Measurements from ENCODE around the gene STRA8.

Gene STRA8

GRCh38 chr7:135270577-135271254, 37.1 kb downstream of the STRA8 start:
- DNase-seq (ENCODE audit: insufficient read length, low spot score) (no peak), FAIRE-seq (no peak)
- TF ChIP-seq CTCF (IDR thresholded peaks at IDR 0.05; ENCODE audit: insufficient read depth, missing control alignments) = no peak

- DNase-seq (ENCODE audit: insufficient read length, low spot score) = no peak
- TF ChIP-seq CTCF (IDR thresholded peaks at IDR 0.05; ENCODE audit: insufficient read depth, missing control alignments) = no peak
- no peak for FAIRE-seq
Observed at GRCh38 chr7:135271255-135271615, 37.6 kb downstream of the STRA8 start.

- no peak for TF ChIP-seq CTCF (IDR thresholded peaks at IDR 0.05; ENCODE audit: insufficient read depth, missing control alignments)
- FAIRE-seq (no peak), DNase-seq (ENCODE audit: insufficient read length, low spot score) (no peak)
Observed at GRCh38 chr7:135272303-135272702, 38.7 kb downstream of the STRA8 start.

GRCh38 chr7:135273581-135273980, 39.9 kb downstream of the STRA8 start:
- FAIRE-seq (no peak), DNase-seq (ENCODE audit: insufficient read length, low spot score) (no peak)
- TF ChIP-seq CTCF (IDR thresholded peaks at IDR 0.05; ENCODE audit: insufficient read depth, missing control alignments) = no peak

DNA sequence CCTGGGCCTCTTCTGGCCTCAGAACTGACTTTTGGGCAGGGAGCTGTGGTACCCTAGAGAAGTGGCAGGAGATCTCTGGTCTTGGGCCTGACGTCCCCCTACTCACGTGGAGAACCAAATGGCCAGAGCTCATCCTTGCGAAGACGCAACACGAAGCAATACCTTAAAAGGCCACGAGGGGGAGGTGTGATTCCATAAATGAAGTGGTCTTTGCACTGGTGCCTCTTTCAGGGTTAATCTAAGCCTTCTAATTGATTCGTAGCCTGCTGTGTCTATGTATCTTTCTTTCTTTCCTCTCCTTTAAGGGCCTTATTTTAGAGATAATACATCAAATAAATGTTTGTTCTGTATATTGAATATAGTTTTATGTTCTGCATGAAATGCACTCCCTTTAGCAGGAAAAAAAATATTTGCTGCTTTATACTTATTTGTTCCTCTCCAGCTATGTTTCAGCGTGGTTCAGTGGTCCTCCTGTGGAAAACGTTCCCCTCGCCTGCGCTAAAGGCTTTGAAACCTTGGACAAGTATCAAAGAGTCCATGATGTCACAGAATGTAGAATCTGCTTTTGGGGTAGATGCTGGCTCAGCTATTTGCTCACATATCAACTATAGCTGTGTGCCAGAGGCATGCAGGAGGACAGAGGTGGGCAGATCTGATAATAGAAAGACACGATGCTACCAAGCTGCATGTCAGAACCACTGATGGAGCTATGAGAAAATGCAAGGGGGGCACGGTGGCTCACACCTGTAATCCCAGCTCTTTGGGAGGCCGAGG, 41.0 kb downstream of the STRA8 start:
- peak; percentile 61 for DNase-seq (ENCODE audit: insufficient read length, low spot score)
- TF ChIP-seq CTCF (IDR thresholded peaks at IDR 0.05; ENCODE audit: insufficient read depth, missing control alignments) = peak; percentile 85
- no peak for FAIRE-seq

GRCh38 chr7:135275971-135276580, 42.4 kb downstream of the STRA8 start:
- DNase-seq (ENCODE audit: insufficient read length, low spot score) = no peak
- FAIRE-seq = no peak
- TF ChIP-seq CTCF (IDR thresholded peaks at IDR 0.05; ENCODE audit: insufficient read depth, missing control alignments) = no peak

GRCh38 chr7:135277161-135277560, 43.5 kb downstream of the STRA8 start:
- TF ChIP-seq CTCF (IDR thresholded peaks at IDR 0.05; ENCODE audit: insufficient read depth, missing control alignments) = no peak
- no peak for DNase-seq (ENCODE audit: insufficient read length, low spot score)
- FAIRE-seq = no peak

Measured in D721Med (cell line).